ENCODE measurements around the gene RNF213.

- TF ChIP-seq CTCF (IDR thresholded peaks at IDR 0.05) (no peak), POLR2A (IDR thresholded peaks at IDR 0.05) (no peak)
These were observed 24.0 kb downstream of the RNF213 start for GRCh38 chr17:80284631-80285030.
